HG02870 (cell line): ENCODE data around the gene RNF7.
"Not testable (repeated sequence)": the region's sequence is repeated elsewhere in the genome, so short reads cannot be mapped to it uniquely, and the experiment has no call there.

ENCODE experiments used
- ATAC-seq: cut with Tn5 transposase; IDR thresholded peaks from one replicate; pipeline ENCODE4 v1.9.1; 2021; ENCODE audit warnings: mild to moderate bottlenecking, moderate library complexity; ENCODE audit not compliant: unreplicated experiment

Gene RNF7

GRCh38 chr3:141777957-141778813, 40.1 kb downstream of the RNF7 start:
- no peak for ATAC-seq

GRCh38 chr3:141779667-141780066, 41.6 kb downstream of the RNF7 start:
- ATAC-seq, result no peak

- no peak for ATAC-seq
Observed at GRCh38 chr3:141782386-141782932, 44.4 kb downstream of the RNF7 start.

GRCh38 chr3:141783632-141784031, 45.5 kb downstream of the RNF7 start:
- no peak for ATAC-seq

- ATAC-seq, result no peak
Observed at GRCh38 chr3:141784096-141784495, 46.0 kb downstream of the RNF7 start.

GRCh38 chr3:141784531-141784930, 46.4 kb downstream of the RNF7 start:
- ATAC-seq, result no peak

GRCh38 chr3:141788149-141788548, 50.1 kb downstream of the RNF7 start:
- ATAC-seq, result no peak

GRCh38 chr3:141788750-141789149, 50.7 kb downstream of the RNF7 start:
- ATAC-seq, result not testable (repeated sequence)

GRCh38 chr3:141789281-141789680, 51.2 kb downstream of the RNF7 start:
- no peak for ATAC-seq

GRCh38 chr3:141790171-141790570, 52.1 kb downstream of the RNF7 start:
- no peak for ATAC-seq

GRCh38 chr3:141792495-141792894, 54.4 kb downstream of the RNF7 start:
- ATAC-seq, result no peak

GRCh38 chr3:141793476-141794260, 55.6 kb downstream of the RNF7 start:
- ATAC-seq, result no peak

GRCh38 chr3:141795276-141795675, 57.2 kb downstream of the RNF7 start:
- ATAC-seq, result no peak

- no peak for ATAC-seq
Observed at GRCh38 chr3:141795741-141796080, 57.6 kb downstream of the RNF7 start.

- ATAC-seq, result peak; percentile 96
Observed at GRCh38 chr3:141796081-141796888, 58.2 kb downstream of the RNF7 start.
